Motor neuron (in vitro differentiated cells): Measurements from ENCODE around the gene CPPED1. TPM values are rescaled to one million over a fixed set of nuclear protein-coding genes. Genes with fewer than 3 reads are reported as not detected.

Experiments
- ATAC-seq, 8 experiments: fragments of 200-7000 bp; cut with Tn5 transposase; replicated peaks in 6 of 8; 2 replicates each; pipeline ENCODE4 v1.8.0; 2021; ENCODE audit warnings: mild to moderate bottlenecking in 8 of 8, moderate library complexity in 8 of 8
- H3K27ac ChIP-seq, 2 donors: fragments of 250-450 bp; sonication (Bioruptor Pico); 2 replicates each; pipeline ENCODE4 v1.9.0; 2021; ENCODE audit warnings: antibody characterized with exemption in 2 of 2, mild to moderate bottlenecking in 2 of 2, moderate library complexity in 1 of 2
- H3K4me1 ChIP-seq, 2 donors: fragments of 250-450 bp; sonication (Bioruptor Pico); replicated peaks in 1 of 2; 2 replicates each; pipeline ENCODE4 v1.6.1; 2021; ENCODE audit warnings: antibody characterized with exemption in 2 of 2, mild to moderate bottlenecking in 2 of 2, moderate library complexity in 1 of 2
- H3K4me3 ChIP-seq, 5 donors: fragments of 250-450 bp; sonication (Bioruptor Pico); 2 replicates each; pipeline ENCODE4 v1.9.0; 2021; ENCODE audit warnings: antibody characterized with exemption in 5 of 5, mild to moderate bottlenecking in 5 of 5, moderate library complexity in 4 of 5
- WGBS, 10 experiments: fragments of 450-650 bp; shearing (Covaris generic); methylation state at CpG; one replicate each; pipeline ENCODE4 v1.0.0; 2022; 5-methylcytosine and 5-hydroxymethylcytosine counted together
- in situ Hi-C, 9 experiments: fragments of 400-800 bp; cut with MboI; loops; one replicate each; pipeline ENCODE4 v1.15.0; 2021; ENCODE audit warnings: low sequenced_read_pairs in 9 of 9, low pct_unique_long_range_greater_than_20kb in 2 of 9; ENCODE audit not compliant: unreplicated experiment in 9 of 9
- total RNA-seq, 8 experiments: library from RNA; unstranded; fragments of 300-600 nt; gene quantifications; 2 replicates each; pipeline versions ENCODE4 v1.2.3 to v1.2.4, GENCODE V29; 2022

Gene CPPED1
- total RNA-seq, 8 experiments from 2014 or later: 1.1 to 20.1 (median 4.6) TPM

GRCh38 chr16:12611916-12612597 lies 191.6 kb downstream of the CPPED1 start:
- Histone ChIP-seq H3K4me3 (no peak overlapping the region), H3K27ac (no peak overlapping the region), H3K4me1 (peaks cover 0 to 4% of the 10 kb centered on the region in 2 donors)
- WGBS, 10 experiments: 0 to 100% (median 70%) methylated on average over 1 to 10 of the region's 10 CpGs; no CpG with 5 or more reads in 2 of the 10 experiments
- ATAC-seq: no peak
- in situ Hi-C loops: no loop called here

- no peak overlapping the region for H3K27ac ChIP-seq
- peaks cover 0 to 4% of the 10 kb centered on the region in 2 donors for H3K4me1 ChIP-seq
- no peak overlapping the region for H3K4me3 ChIP-seq
- WGBS, 10 experiments: 50 to 100% (median 71%) methylated on average over 1 to 2 of the region's 4 CpGs; no CpG with 5 or more reads in 5 of the 10 experiments
- no peak for ATAC-seq
- in situ Hi-C loops: no loop called here
These were observed 192.6 kb downstream of the CPPED1 start for GRCh38 chr16:12611006-12611477.

GRCh38 chr16:12609937-12610699 lies 193.6 kb downstream of the CPPED1 start:
- in situ Hi-C loops: no loop called here
- Histone ChIP-seq H3K4me3 (no peak overlapping the region), H3K4me1 (peaks cover 0 to 4% of the 10 kb centered on the region in 2 donors), H3K27ac (no peak overlapping the region)
- ATAC-seq: no peak
- 41 to 100% (median 78%) methylated on average over 1 to 7 of the region's 8 CpGs; no CpG with 5 or more reads in 1 of the 10 experiments for WGBS, 10 experiments

Other genes starting within 250 kb of the CPPED1 start
- gene SHISA9, start 97.7 kb upstream of the CPPED1 start, total RNA-seq: 10 to 100 TPM in 1 of 8 experiments, 1 to 10 TPM in 3, under 1 TPM in 4; 0.20 to 18.3 (median 0.88) TPM